T-helper 2 cell (primary cell): ENCODE data around the gene ZSWIM4.
A peak's percentile ranks its signal among the peaks of the same experiment; 100 is the strongest.

ENCODE experiments used
- DNase-seq, 5 experiments: peaks; one replicate each; pipeline versions ENCODE4 v3.0.0 to v3.0.0-alpha.2; 2012 to 2022

ZSWIM4 gene

DNA sequence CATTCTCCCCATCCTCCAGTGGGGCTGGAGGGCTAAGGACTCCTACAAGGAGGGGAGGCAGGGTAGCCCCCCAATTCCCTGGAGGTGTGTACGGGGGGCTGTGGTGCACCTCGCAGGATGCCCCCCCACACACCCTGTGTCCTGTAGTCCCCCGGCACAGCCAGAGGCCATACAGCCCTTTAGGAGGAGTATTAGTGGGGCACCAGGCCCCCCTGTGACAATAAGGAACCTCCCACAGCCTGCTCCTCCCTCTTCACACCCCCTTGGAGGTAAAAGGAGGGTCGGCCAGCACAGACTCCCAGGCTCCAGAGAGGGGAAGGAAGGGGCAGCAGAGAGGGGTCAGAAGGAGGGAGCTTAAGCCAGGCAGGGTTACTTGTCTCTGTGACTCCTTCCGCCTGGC is 81.6 kb downstream of the ZSWIM4 start, which contains the start of gene NANOS3:
TSS of gene NANOS3 (plus strand) at position 301 of the 400 bp plus-strand sequence. CDS start 115 bp downstream, outside the sequence.
- no peak for DNase-seq

DNA sequence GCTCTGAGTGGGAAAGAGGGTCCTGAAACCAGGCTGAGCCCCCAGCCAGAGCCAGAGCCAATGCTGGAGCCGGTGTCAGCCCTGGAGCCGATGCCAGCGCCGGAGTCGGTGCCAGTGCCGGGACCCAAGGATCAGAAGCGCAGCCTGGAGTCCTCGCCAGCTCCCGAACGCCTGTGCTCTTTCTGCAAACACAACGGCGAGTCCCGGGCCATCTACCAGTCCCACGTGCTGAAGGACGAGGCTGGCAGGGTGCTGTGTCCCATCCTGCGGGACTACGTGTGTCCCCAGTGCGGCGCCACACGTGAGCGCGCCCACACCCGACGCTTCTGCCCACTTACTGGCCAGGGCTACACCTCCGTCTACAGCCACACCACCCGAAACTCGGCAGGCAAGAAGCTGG is 82.1 kb downstream of the ZSWIM4 start:
- DNase-seq: no peak

DNA sequence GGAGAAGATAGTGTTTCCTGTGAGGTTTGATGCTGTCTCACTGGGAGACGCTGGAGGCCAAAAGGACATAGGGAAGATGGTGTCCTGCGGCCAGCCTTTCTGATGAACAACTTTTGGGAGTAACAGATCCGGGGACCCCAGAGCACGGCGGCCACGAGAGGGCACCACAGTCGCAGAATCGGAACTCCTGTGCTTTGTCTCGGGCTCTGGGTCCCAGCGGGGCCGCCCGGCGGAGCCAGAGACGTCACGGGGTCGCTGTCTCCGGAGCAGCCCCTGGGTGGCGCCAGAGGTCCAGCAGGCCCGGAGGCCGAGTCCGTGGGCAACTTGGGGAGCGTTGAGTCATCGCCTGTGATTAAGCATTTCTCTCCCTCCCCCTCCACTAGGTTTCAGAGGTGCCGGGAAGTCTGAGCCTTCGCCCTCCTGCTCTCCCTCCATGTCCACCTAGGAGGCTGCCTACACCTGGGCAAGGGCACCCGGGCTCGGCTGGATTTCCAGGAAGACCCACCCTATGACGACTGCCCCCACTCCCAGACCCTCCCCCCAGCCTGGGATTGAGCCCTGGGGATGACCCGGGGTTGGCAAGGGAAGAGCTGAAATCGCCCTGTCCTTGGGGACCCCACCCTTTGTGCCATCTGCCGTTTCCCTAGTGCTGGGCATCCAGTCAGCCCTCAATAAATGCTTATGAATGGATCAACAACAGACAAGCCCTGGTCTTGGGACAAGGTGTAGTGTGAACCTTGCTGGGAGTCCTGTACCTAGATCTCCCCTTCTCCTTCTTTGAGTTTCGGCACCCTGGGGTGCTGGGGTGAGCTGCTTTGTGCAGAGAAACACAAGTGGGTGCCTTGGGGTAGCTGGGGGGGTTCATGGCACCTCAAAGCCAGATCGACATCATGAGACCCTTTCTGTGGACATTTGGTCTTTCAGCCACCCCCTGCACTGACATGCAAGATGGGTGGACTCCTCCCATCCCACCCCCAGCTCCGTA is 85.1 kb downstream of the ZSWIM4 start:
- peak; percentile 93 to 99 (median 96) for DNase-seq

DNA sequence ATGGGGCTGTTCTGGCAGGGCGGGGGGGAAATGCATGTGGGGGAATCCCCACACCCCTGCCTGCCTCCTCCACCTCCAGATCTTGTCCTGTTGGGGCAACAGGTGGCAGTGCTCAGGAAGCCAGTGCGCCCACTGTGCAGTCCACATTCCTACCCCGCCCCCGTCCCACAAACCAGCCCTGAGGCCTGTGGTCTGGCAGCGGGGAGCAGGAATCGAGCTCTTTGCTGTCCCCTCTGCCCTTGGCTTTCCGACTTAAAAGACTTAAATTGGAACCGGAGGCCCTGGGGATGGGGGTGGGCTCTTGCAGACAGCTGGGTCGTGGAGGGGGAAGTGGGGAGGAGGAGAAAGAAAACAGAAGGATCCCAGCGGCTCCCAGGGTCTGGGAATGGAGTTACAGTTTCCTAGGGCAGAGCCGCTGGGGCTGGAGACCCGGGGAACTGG is 86.0 kb downstream of the ZSWIM4 start:
- peak in 1 of 5 experiments; percentile 51 for DNase-seq
